Fibroblast of peridontal ligament (primary cell): Measurements from ENCODE around the gene CLDN6.

Source experiments
- DNase-seq: peaks from one replicate; pipeline ENCODE4 v3.0.0-alpha.2; 2010; ENCODE audit errors: extremely low read depth

Gene CLDN6

GRCh38 chr16:2971985-2972784, 45.8 kb downstream of the CLDN6 start:
- no peak for DNase-seq

- DNase-seq: no peak
These were observed 46.6 kb downstream of the CLDN6 start for GRCh38 chr16:2971134-2971984.

- no peak for DNase-seq
These were observed 47.4 kb downstream of the CLDN6 start for GRCh38 chr16:2970563-2970962.

GRCh38 chr16:2969545-2970521, 48.1 kb downstream of the CLDN6 start:
- peak; percentile 14 for DNase-seq

GRCh38 chr16:2968738-2969544, 49.0 kb downstream of the CLDN6 start, which contains the start of gene PAQR4:
TSS of gene PAQR4 (plus strand) at chr16:2969348. CDS start at chr16:2969675, 327 bp downstream.
- peak; percentile 65 for DNase-seq

- no peak for DNase-seq
These were observed 49.6 kb downstream of the CLDN6 start for GRCh38 chr16:2968368-2968737.

- DNase-seq: no peak
These were observed 50.2 kb downstream of the CLDN6 start for GRCh38 chr16:2967721-2968161.

GRCh38 chr16:2967211-2967631, 50.8 kb downstream of the CLDN6 start:
- DNase-seq: no peak

GRCh38 chr16:2966808-2967191, 51.2 kb downstream of the CLDN6 start:
- DNase-seq: no peak

GRCh38 chr16:2966043-2966807, 51.8 kb downstream of the CLDN6 start:
- DNase-seq: no peak
